Fibroblast of skin of abdomen (primary cell): ENCODE results near the gene LMAN1L. TPM values are rescaled to one million over a fixed set of nuclear protein-coding genes. Genes with fewer than 3 reads are reported as not detected.

Experiments used
- DNase-seq: peaks from one replicate; pipeline ENCODE4 v3.0.0-alpha.2; 2013
- polyA plus RNA-seq, 2 experiments: library from polyadenylated mRNA; unstranded; fragments of 120-200 nt; gene quantifications; one replicate each; pipeline ENCODE4 v1.2.1, GENCODE V29; 2013; ENCODE audit not compliant: insufficient read length in 2 of 2

LMAN1L gene
- not detected for polyA plus RNA-seq (2013, experiment 1 of 2; ENCODE audit: insufficient read length)
- polyA plus RNA-seq (2013, experiment 2 of 2; ENCODE audit: insufficient read length) = not detected

DNA sequence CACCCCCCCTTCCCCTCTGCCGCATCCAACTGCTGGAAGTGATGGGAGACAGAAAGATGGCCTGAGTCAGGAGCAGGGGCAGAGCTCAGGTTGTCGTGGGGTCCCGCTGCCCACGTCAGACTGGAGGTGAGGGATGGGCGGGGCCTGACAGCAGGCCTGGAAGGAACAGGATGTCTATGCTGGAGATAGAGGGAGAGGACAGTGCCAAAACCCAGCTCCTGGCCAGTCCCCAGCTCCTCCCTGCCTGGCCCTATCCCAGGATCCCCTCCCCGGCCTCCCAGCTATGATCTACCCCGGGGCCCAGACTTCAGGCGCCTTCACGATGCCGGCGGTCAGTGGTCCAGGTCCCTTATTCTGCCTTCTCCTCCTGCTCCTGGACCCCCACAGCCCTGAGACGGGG, at the start of gene LMAN1L:
LMAN1L (plus strand) TSS at position 303 of the 400 bp plus-strand sequence; CDS start at position 323, 20 bp downstream.
- no peak for DNase-seq

DNA sequence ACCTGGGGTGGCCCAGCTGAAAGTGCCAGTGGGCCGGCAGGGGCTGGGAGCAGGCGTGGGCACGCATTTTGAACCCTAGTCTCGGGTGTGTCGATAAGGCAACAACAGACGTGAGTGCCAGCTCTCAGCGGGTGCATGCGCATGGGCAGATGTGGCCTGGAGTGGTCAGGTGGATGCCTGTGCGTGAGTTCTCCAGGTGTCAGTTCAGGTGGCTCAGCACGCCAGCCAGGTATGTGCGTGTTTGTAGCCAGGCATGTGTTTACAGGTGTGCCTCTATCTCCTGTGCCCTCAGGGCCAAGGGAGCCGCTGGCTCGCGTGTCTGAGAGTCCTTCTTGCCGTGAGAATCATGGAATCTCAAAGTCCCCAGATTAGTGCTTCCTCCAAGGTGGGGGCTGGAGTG, 49.2 kb upstream of the LMAN1L start:
- DNase-seq = no peak

DNA sequence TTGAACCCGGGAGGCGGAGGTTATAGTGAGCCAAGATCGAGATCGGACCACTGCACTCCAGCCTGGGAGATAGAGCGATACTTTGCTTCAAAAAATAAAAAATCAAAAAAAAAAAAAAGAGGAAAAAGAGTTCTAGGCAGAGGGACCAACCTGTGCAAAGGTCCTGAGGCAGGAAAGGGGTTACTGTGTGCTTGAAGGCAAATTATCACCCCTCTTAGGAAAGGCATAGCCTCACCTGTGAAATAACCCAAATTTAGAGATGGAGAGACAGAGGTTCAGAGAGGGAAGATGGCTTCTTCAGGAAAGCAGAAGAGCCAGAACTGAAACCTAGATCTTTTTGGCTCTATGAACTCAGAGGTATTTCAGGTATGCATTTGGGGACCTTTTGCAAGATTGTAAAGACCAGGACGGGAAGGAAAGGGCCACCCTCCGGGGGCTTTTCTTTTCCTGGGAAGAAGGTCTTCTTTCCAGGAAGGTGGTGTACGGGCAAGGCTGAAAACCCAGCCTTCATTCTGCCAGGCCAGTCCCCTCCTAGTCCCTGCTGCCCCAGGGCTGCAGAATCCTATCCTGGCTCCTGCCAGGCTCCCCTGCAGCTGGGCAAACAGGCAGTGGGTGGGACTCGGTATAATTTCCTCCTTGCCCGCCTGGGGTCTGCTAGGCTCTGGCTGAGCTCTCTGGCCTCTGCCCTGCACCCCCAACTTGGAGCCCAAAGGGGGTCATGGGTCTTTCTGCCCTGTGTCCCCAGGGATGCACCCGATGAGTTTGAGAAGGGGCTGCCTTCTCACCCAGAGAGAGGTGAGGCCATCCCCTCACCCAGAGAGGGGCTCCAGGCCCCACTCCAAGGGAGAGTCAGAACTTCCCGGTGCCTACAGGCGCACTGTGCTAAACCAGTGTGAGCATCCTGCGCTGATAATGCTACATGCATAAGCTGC, 45.2 kb upstream of the LMAN1L start:
- no peak for DNase-seq

DNA sequence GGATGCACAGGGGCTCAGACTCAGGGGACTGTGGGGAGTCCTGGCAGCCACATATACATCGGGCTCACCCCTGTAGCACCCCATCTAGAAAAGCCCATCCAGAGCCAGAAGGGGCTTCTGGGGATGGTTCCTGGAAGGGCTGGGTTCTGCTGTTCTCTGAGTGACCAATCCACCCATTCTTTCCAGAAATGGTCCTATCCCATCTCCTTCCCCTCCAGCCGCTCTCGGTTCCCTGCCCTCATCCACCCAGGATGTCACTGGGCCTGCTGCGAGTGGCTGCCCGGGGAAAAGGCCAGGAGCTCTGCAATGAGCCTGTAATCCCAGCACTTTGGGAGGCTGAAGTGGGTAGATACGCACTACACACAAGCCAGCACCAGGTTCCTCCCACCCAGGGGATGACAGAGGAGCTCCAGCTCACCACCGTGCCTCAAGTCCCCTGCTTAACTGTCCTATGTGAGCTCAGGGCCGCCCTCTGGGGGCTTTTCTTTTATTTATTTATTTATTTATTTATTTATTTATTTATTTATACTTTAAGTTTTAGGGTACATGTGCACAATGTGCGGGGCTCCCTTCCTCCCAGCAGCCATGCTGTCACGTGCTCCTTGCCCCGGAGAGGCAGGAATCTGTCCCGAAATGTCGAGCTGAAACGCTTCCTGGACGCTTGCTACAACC, 44.4 kb upstream of the LMAN1L start:
- DNase-seq = no peak

DNA sequence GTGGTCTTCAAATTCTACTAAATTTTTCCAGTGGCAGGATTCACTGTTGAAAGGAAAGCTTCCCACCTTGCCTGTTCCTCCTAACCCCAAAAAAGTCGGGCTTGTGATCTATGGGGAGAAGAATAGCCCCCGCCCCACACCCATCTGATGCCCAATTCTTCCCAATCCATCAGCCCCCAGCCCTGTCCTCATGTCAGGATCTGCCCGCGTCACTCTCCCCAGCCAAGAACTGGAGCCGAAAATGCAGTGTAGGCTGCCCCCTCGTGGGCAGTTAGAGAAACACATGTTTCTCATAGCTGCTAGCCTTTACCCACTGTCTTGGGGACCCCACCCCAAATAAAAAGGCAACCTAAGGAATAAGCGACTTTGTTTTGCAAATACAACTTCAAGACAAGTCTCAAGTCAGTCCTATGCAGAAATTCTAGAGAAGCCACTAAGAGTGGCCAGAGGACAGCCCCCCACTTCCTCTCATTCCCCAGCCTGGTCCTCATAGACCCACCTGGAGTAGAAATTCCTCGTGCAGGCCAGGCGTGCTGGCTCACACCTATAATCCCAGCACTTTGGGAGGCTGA, 43.8 kb upstream of the LMAN1L start:
- DNase-seq = peak; percentile 50

DNA sequence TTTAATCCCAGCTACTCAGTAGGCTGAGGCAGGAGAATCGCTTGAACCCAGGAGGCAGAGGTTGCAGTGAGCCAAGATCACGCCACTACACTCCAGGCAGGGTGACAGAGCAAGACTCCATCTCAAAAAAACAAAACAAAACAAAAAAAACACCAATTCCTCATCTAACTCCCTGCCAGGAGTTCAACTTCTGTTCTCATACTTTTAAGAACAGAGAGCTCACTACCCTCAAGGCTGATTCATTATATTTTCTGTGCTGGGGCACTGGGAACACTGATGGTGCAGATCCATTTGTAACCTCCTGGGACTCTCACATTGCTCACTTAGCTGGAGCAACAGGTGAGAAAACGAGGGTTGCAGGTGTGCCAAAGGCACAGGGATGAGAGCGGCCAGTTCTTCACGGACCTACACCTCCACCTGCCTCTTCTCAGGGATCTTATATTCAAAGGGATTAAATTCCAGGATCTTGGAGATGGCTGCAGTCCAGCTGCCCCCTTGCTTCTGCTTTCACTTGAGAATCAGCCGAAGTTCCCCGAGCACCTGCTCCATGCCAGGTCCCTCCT, 43.1 kb upstream of the LMAN1L start:
- DNase-seq = no peak

DNA sequence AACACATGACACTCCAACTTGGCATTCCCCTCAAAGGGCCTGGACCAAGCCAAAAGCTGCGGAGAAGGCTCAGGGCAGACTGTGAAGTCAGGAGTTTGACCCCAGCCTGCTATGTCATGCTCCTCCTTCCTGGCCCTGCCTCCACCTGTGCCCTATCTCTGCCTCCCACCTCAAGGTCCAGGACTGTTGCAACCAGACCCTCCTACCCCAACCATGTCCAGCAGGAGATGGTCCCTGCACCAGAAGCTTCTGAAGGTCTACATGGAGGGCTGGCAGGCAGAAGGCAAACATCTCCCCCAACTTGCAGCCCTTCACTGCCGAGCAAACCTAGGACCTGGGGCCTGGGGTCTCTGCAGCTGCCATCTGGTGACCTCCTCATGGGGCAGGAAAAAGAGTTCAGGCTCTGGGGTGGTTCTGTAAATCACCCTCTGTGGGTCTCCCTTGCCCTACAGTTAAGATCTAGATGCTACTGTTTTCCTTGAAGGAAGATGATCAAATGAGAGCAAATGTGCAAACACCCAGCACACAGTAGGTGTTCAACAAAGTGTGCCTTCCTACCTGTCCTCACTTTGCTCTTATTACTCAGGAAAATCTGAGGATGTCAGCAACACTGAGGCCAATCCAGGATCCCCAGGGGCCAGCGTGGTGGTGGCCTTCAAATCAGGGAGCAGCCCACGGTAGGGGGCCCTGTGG, 42.3 kb upstream of the LMAN1L start:
- DNase-seq = no peak

DNA sequence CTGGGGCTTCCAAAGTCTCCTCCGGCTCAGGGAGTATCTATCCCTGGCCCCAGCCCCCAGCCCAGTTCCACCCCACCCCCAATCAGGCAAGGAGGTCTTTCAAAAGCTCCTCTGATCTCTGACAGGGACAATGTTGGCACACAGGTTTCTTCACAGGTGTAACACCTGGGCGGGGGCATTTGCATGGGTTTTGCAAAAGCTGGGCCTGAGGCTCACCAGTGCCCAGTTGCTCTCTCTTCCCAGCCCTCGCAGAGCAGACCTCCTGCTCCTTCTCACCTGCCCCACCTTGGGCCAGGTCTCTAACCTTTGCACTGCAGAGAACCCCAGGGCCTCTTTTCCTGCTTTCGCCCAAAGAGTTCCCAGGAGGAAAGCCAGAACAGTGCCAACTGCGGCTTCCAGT, 39.3 kb upstream of the LMAN1L start:
- no peak for DNase-seq

DNA sequence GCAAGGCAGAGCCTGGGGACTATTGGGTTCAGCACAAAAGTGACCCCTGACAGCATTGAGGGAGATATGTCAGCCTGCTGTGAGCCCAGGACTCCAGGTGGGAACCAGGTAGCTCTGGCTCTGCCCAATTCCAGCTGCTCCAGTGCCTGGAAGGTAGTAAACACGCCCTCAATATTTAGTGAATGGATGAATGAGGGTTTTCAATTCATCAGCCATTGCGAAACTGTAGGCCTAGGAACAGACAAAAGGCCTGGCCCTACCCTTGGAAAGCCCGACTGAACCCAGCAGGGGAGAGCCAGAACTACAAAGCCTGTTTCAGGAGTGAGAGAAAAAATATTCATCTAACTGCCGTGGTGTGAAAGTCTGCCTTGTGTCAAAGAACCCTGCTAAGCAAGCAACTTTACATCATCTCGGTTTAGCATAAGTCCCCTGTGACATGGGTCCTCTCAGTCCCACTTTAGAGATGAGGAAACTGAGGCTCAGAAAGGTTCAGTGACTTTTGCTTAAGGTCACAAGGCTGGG, 38.8 kb upstream of the LMAN1L start:
- no peak for DNase-seq

DNA sequence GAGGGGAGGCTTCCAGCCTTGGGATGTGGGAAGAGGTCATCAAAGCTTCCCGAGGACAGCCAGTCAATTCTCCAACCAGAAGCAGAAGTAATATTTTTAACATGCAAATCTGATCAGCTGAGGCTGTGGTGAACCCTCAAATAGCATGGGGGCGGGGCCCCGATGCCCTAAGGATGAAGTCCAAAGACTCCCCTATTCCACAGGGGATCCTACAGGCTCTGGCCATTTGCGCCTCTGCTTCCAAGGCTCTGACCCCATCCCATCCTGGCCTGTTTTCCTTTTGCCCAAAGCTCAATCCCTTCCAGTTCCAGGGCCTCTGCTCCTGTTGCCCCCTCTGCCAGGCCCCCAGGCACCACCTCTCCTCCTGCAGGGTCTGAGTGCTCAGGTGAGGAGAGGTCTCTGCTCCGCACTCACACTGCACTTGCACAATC, 37.5 kb upstream of the LMAN1L start:
- no peak for DNase-seq

DNA sequence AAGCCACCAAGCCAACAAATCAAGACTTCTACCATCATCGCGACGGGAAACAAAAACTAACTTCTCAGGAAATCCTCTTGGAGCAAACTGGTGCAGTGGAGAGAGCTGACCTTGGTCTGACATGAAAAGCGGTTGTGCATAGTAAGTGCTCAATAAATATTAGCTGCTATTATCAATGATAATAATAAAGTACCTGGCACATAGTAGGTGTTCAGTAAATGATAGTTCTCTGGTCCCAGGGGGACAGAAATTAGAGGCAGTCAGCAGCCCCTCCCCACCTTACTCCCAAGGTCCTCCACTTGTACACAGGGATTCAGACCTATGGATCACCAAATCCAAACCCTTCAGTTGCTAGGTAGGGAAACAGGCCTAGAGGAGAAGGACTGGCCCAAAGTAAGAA, 36.7 kb upstream of the LMAN1L start:
- no peak for DNase-seq

DNA sequence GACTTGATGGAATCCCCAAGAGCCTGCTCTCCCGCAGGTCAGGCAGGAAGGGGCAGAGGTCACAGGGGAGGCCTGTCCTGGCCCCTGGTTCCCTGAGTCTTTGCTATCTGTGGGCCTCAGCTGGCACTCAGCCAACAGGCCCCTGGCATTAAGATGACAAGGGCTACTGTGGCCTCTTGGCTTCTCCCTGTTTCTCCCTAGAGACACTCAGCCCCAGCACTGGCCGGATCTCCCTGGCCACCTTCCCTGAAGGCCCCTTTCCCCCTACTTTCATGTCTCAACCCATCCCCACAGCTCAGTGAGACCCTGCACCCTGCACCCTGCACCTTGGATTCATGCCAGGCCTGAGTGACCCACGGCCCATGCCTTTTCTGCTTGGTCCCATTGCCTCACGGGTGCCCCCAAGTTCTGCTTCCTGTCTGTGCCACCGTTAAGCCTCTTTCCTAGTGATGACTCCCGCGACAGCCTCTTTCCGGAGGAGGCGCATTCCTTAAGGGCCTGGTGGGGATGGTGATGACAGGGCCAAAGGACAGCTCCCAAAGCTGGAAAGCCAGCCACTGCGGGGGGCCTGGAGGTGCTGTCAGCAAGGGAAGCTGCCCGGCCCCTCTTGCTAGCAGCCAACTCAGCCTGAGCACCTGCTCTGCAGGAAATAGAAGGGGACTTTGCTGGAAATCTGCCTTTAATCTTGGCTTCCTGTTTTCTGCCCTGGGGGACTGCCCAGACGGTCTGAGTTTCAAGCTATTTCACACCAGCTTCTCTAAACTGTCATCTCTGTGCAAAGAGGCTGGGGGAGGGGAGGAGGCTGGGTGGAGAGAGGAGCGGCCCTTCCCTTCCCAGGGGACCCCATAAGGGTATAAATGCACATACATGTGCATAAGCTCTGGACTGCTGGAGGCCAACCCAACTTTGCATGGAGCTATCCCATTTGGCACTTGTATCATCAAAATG, 35.5 kb upstream of the LMAN1L start:
- DNase-seq = peak; percentile 13

DNA sequence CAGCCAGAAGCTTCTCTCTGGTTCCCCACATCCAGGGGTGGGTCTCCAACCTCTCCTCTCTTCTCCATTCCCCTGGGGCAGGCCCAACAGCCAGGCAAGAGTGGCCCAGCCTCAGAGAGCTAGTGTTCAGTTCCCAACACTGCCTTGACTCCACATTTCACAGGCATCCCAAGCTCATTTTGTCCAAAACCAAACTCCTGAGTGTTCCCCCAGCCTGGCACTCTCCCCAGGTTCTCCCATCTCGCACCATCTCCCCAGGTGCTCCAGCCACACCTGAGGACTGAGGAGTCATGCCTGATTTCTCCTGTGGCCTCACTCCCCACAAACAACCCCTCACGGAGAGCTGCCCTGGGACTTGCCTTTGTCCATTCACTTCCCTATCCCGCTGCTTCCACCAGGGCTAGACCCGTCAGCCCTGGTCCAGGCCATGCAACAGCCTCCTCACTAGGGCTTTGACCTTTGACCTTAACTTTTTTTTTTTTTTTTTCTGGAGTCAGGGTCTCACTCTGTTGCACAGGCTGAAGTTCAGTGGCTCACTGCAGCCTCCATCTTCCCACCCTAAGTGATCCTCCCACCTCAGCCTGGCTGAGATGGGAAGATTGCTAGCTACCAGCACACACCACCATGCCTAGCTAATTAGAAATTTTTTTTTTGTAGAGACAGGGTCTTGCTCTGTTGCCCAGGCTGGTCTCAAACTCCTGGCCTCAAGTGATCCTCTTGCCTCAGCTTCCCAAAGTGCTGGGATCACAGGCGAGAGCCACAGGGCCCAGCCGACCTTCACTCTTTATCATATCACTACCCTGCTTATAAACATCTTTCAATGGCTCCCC, 34.7 kb upstream of the LMAN1L start:
- DNase-seq = no peak

DNA sequence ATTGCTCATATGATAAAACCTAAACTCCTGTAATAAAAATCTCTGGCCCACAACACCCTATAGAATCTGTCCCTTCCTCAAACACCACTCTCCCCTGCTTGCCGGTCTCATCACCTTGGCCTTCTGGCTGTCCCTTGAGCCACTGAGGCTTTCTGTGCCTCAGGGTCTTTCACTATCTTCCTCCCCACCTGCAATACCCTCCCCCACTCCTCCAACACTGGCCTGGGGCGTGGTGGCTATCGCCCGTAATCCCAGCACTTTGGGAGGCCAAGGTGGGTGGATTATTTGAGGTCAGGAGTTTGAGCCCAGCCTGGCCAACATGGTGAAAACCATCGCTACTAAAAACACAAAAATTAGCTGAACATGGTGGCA, 34.0 kb upstream of the LMAN1L start:
- no peak for DNase-seq

DNA sequence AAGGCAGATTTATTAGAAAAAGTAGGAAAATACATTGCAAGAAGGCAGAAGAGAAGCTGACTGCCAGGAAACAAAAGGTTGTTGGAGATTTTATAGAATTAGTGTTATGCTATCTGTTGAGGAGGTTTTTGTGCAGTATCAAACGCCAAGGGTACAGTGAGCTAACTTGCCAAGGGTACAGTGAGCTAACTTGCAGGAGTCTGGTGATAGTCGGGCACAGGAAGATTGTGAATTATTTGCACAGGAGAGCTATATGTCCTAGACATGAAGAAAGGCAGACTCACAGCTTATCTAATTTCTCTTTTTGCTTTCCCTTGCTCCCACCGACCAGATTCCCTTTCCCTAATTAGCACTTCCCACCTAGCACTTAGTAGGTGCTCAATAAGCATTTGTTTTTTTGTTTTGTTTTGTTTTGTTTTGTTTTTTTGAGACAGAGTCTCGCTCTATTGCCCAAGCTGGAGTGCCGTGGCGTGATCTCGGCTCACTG, 33.4 kb upstream of the LMAN1L start:
- no peak for DNase-seq

DNA sequence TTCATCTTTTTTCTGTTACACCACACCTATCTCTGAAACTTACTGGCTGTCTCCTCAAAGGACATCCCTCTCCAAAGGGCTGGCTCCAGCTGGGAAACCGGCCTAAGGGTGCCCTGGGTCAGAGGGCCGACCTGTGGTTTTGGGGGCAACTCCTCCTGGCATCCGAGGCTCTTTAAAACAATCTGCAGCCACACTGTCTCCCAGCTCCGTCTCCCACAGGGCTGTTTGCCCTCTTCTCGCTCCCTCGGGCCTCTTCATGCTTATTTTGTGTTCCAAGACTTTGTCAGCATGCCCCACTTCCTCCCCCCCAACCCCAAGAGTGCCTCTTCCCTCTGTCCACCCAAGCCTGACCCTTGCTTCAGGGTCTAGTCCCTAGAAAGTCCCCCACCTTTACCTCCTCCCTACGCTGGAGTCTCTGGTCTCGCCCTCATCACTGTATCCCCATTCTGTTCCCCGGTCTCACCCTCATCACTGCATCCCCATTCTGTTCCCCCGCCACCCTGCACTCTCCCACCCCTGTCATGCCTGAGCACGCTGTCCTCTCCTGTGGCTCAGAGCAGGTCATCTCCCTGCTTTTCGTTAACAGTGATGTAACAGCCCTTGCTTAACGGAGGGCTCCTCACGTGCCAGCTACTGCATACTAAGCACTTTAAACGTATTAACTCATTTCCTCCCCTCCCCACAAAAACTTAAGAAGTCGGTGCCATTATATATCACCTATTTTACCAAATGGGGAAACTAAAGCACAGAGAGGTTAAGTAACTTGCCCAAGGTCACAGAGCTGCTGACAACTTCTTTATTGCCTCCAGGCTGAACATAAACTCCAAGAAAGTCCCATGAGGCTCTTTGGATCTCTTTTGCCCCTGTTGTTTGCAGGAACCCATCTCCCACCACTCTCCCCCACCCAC, 31.9 kb upstream of the LMAN1L start:
- peak; percentile 44 for DNase-seq

DNA sequence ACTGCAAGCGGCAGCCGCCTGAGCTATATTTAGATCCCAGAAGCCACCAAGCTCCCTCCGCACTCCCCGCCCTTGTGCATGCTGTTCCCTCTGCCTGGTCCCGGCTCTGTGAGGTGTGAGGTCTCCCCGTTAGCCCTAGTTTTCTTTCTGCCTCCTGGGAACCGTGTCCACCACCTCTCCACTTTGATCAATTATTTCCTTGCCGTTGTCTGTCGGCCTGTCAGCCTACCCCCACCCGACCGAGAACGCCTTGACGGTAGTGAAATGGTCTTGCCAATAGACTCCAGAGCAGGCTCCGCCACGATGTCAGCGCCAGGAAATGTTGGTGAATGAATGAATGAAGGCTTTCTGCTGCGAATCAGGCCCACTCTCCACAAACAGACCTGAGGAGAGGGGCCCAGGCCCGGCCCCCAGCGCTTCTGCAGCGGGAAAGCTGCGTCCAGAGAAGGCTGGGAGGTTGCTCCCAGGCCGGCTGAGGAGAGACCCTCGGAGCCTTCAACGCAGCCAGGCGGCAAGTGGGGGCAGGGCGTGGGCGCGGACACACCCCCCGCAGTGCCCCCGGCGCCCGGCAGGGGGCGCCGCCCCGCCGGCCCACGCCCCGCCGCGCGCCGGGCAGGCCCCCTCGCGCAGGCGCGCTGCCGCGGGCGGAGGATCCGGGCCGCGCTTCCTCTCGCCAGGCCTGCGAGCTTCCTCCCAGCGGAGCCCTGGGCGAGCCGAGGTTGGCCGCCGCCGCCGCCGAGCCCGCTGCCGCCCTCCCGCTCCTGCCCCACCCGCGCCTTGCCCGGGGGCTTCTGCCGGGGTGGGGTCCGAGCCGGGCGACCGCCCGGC, 31.0 kb upstream of the LMAN1L start, which contains the start of gene CSK:
CSK (plus strand) TSS at position 650 of the 828 bp plus-strand sequence. CDS start 16,218 bp downstream, outside the sequence.
- peak; percentile 71 for DNase-seq
